GM21447 (cell line): ENCODE results near the gene MRAP.

Experiments
- ATAC-seq: cut with Tn5 transposase; IDR thresholded peaks from one replicate; pipeline ENCODE4 v1.9.1; 2021; ENCODE audit not compliant: unreplicated experiment

Gene MRAP

GRCh38 chr21:32321480-32321879 lies 22.8 kb downstream of the MRAP start:
- ATAC-seq = no peak

- ATAC-seq = no peak
These were observed 23.4 kb downstream of the MRAP start for GRCh38 chr21:32322103-32322502.

GRCh38 chr21:32322676-32323075 lies 24.0 kb downstream of the MRAP start:
- ATAC-seq = no peak

GRCh38 chr21:32325706-32326105 lies 27.1 kb downstream of the MRAP start:
- ATAC-seq = no peak

- ATAC-seq = no peak
These were observed 29.9 kb downstream of the MRAP start for GRCh38 chr21:32328595-32328994.

- no peak for ATAC-seq
These were observed 30.7 kb downstream of the MRAP start for GRCh38 chr21:32329331-32329730.

- ATAC-seq = no peak
These were observed 31.1 kb downstream of the MRAP start for GRCh38 chr21:32329776-32330175.

- ATAC-seq = no peak
These were observed 32.2 kb downstream of the MRAP start for GRCh38 chr21:32330784-32331311.

GRCh38 chr21:32331444-32332305 lies 33.0 kb downstream of the MRAP start:
- ATAC-seq = no peak

- ATAC-seq = no peak
These were observed 33.9 kb downstream of the MRAP start for GRCh38 chr21:32332463-32332951.

GRCh38 chr21:32333953-32334673 lies 35.5 kb downstream of the MRAP start:
- no peak for ATAC-seq

- ATAC-seq = no peak
These were observed 36.4 kb downstream of the MRAP start for GRCh38 chr21:32334980-32335531.

GRCh38 chr21:32335601-32336575 lies 37.2 kb downstream of the MRAP start:
- ATAC-seq = no peak

GRCh38 chr21:32336711-32337110 lies 38.1 kb downstream of the MRAP start:
- no peak for ATAC-seq

GRCh38 chr21:32337206-32337605 lies 38.6 kb downstream of the MRAP start:
- ATAC-seq = no peak

- ATAC-seq = no peak
These were observed 39.7 kb downstream of the MRAP start for GRCh38 chr21:32338209-32338921.

- no peak for ATAC-seq
These were observed 42.5 kb downstream of the MRAP start for GRCh38 chr21:32340863-32341848.

GRCh38 chr21:32346951-32347350 lies 48.3 kb downstream of the MRAP start:
- ATAC-seq = no peak

GRCh38 chr21:32347351-32347750 lies 48.7 kb downstream of the MRAP start:
- ATAC-seq = no peak
